Transverse colon (tissue), 4 donors: ENCODE results near the gene HINT1. TPM values are rescaled to one million over a fixed set of nuclear protein-coding genes. Genes with fewer than 3 reads are reported as not detected.

Experiments used
- DNase-seq: peaks from one replicate; pipeline ENCODE4 v3.0.0-alpha.2; 2019
- H3K27ac ChIP-seq, 4 donors: fragments of 200-600 bp; sonication (generic); 2 replicates each; pipeline ENCODE4 v1.5.1; 2016 to 2018; ENCODE audit warnings: inconsistent platforms in 4 of 4
- H3K27me3 ChIP-seq: fragments of 200-600 bp; sonication (generic); 2 replicates; pipeline ENCODE4 v1.5.1; 2017; ENCODE audit warnings: inconsistent platforms
- H3K36me3 ChIP-seq, 4 donors: fragments of 200-600 bp; sonication (generic); 2 replicates each; pipeline ENCODE4 v1.5.1; 2017 to 2019; ENCODE audit warnings: inconsistent platforms in 4 of 4
- H3K4me1 ChIP-seq, 4 donors: fragments of 200-600 bp; sonication (generic); 2 replicates each; pipeline ENCODE4 v1.5.1; 2017 to 2020; ENCODE audit warnings: inconsistent platforms in 4 of 4
- H3K4me3 ChIP-seq, 4 donors: fragments of 200-600 bp; sonication (generic); 1 replicate in 1 of 4; 2 replicates in 3 of 4; pipeline versions ENCODE4 v1.5.1 to v1.6.1; 2017 to 2019; ENCODE audit warnings: inconsistent platforms in 4 of 4
- H3K9me3 ChIP-seq, 2 donors: fragments of 200-600 bp; sonication (generic); 2 replicates each; pipeline ENCODE4 v1.5.1; 2017 to 2019; ENCODE audit warnings: inconsistent platforms in 2 of 2
- EP300 ChIP-seq: sonication (generic); formaldehyde crosslinking; IDR thresholded peaks from one replicate; pipeline ENCODE4 v1.6.1; 2017; ENCODE audit warnings: antibody characterized with exemption, low read depth
- POLR2A ChIP-seq: fragments of 450-650 bp; IDR thresholded peaks from one replicate; pipeline ENCODE4 v1.6.1; 2016; ENCODE audit warnings: antibody characterized with exemption, mild to moderate bottlenecking, moderate library complexity
- POLR2AphosphoS5 ChIP-seq, 3 donors: sonication (generic); formaldehyde crosslinking; IDR thresholded peaks; one replicate each; pipeline ENCODE4 v1.6.1; 2016; ENCODE audit warnings: antibody characterized with exemption in 3 of 3
- WGBS, 2 donors: methylation state at CpG; one replicate each; pipeline ENCODE4 v1.1.5; 2018; ENCODE audit warnings: low coverage in 1 of 2; 5-methylcytosine and 5-hydroxymethylcytosine counted together
- in situ Hi-C, 4 donors: fragments of 200-750 bp; cut with MboI; loops; one replicate each; pipeline versions ENCODE4 v1.15.0 to v1.15.1; 2017; ENCODE audit warnings: low sequenced_read_pairs in 3 of 4, low pct_ligation_motif_present in 1 of 4, low pct_unique_long_range_greater_than_20kb in 1 of 4
- intact Hi-C: fragments of 100-400 bp; cut with DNase I; formaldehyde crosslinking; loops from one replicate; pipeline ENCODE4 v1.15.1; 2023; ENCODE audit warnings: low total_unique reads
- total RNA-seq, 4 donors: library from RNA; depleted of rRNA; stranded (reverse); fragments of >200 nt; gene quantifications; one replicate each; pipeline ENCODE4 v1.1.0, GENCODE V29; 2016
- TF ChIP-seq, protein P1 (sequence below), 5 experiments: fragments of 200-600 bp in 3 of 5; fragments of 450-650 bp in 2 of 5; sonication (generic) in 3 of 5; IDR thresholded peaks; 1 replicate in 2 of 5; 2 replicates in 3 of 5; pipeline ENCODE4 v1.5.1; 2016 to 2017; ENCODE audit warnings: antibody characterized with exemption in 5 of 5, inconsistent platforms in 3 of 5, mild to moderate bottlenecking in 2 of 5, moderate library complexity in 1 of 5

Gene HINT1
- total RNA-seq, 4 donors from 2014 or later = 252 to 668 (median 349) TPM

DNA sequence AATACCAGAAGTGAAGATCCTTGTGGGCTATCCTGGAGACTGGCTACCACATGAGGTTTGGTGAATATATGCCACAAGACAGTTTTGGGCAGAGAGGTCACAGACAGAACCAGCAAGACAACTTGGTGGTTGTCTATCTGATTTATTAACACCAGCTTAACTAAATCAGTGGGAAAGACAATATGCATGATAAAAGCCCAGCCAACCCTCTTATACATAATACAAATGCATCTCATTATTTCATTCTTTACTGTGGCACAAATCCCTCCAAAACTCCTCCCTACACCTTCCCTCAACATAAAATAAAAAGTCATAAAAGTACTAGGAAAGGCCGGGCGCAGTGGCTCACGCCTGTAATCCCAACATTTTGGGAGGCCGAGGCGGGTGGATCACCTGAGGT is 8.1 kb downstream of the HINT1 start:
- WGBS, 2 donors = 95 to 100% methylated on average over 5 of the region's 5 CpGs
- TF ChIP-seq, protein P1, sequence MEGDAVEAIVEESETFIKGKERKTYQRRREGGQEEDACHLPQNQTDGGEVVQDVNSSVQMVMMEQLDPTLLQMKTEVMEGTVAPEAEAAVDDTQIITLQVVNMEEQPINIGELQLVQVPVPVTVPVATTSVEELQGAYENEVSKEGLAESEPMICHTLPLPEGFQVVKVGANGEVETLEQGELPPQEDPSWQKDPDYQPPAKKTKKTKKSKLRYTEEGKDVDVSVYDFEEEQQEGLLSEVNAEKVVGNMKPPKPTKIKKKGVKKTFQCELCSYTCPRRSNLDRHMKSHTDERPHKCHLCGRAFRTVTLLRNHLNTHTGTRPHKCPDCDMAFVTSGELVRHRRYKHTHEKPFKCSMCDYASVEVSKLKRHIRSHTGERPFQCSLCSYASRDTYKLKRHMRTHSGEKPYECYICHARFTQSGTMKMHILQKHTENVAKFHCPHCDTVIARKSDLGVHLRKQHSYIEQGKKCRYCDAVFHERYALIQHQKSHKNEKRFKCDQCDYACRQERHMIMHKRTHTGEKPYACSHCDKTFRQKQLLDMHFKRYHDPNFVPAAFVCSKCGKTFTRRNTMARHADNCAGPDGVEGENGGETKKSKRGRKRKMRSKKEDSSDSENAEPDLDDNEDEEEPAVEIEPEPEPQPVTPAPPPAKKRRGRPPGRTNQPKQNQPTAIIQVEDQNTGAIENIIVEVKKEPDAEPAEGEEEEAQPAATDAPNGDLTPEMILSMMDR (IDR thresholded peaks at IDR 0.05) = no peak
- H3K36me3 ChIP-seq = peaks cover 0 to 34% (median 14%) of the 10 kb centered on the region in 4 donors
- intact Hi-C loops (no loop called here), in situ Hi-C loops (loop anchor here in 2 of 4 donors (25.0 kb wide), 2 partner anchors 230 to 255 kb away; no protein-coding TSS in a partner anchor)
- H3K4me3 ChIP-seq = no peak overlapping the region
- no peaks in the 10 kb centered on the region for H3K27me3 ChIP-seq
- H3K27ac ChIP-seq = no peak overlapping the region
- no peak for DNase-seq
- H3K9me3 ChIP-seq = no peaks in the 10 kb centered on the region
- peaks cover 0 to 22% (median 2%) of the 10 kb centered on the region in 4 donors for H3K4me1 ChIP-seq

DNA sequence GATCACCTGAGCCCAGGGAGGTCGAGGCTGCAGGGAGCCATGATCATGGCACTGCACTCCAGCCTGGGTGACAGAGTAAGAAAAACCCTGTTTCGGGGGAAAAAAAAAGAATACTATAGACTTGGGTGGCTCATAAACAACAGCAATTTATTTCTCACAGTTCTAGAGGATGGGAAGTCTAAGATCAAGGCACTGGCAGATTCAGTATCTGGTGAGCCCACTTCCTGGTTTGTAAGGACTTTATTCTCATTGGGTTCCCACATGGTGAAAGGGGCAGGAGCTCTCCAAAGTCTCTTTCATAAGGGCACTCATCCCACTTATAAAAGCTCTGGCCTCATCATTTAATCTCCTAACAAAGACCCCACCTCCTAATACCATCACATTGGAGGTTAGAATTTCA is 8.7 kb downstream of the HINT1 start:
- in situ Hi-C loops (loop anchor here in 2 of 4 donors (25.0 kb wide), 2 partner anchors 231 to 256 kb away; no protein-coding TSS in a partner anchor), intact Hi-C loops (no loop called here)
- no peak for DNase-seq
- peaks cover 0 to 30% (median 11%) of the 10 kb centered on the region in 4 donors for H3K36me3 ChIP-seq
- 80 to 98% methylated on average over 2 of the region's 2 CpGs for WGBS, 2 donors
- no peaks in the 10 kb centered on the region for H3K9me3 ChIP-seq
- H3K27me3 ChIP-seq = no peaks in the 10 kb centered on the region
- no peak overlapping the region for H3K27ac ChIP-seq
- TF ChIP-seq POLR2A (no peak), EP300 (no peak), POLR2AphosphoS5 (IDR thresholded peaks at IDR 0.05) (no peak)
- TF ChIP-seq, protein P1 (IDR thresholded peaks at IDR 0.05) = no peak
- H3K4me3 ChIP-seq = no peak overlapping the region
- peaks cover 0 to 19% (median 2%) of the 10 kb centered on the region in 4 donors for H3K4me1 ChIP-seq

DNA sequence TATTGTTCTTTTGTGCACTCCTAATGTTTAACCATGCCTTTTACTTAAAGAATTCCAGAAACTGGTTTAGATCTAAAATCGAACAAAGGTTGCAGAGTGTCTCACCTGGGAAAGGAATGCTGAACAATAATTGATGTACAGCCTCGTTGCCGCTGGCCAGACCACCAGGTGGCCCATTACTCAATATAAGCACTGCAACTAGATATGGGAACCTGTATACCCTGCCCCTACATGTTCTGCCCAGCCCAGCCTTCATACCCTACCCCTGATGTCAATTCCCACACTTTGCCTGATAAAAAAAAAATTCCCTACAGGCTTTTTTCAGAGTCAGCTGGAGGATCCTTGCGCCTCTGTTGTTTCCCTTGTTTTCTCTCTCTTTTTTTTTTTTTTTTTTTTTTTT is 13.8 kb downstream of the HINT1 start:
- intact Hi-C loops = no loop called here
- DNase-seq = no peak
- H3K4me3 ChIP-seq = no peak overlapping the region
- 85 to 100% methylated on average over 2 to 4 of the region's 4 CpGs for WGBS, 2 donors
- H3K36me3 ChIP-seq = no peaks in the 10 kb centered on the region
- TF ChIP-seq EP300 (no peak), POLR2AphosphoS5 (IDR thresholded peaks at IDR 0.05) (no peak), POLR2A (no peak)
- TF ChIP-seq, protein P1 (IDR thresholded peaks at IDR 0.05) = no peak
- H3K27ac ChIP-seq = no peak overlapping the region
- in situ Hi-C loops = loop anchor here in 2 of 4 donors (25.0 kb wide), 2 partner anchors 236 to 261 kb away; no protein-coding TSS in a partner anchor
- H3K4me1 ChIP-seq = no peaks in the 10 kb centered on the region
- no peaks in the 10 kb centered on the region for H3K27me3 ChIP-seq
- H3K9me3 ChIP-seq = no peaks in the 10 kb centered on the region

DNA sequence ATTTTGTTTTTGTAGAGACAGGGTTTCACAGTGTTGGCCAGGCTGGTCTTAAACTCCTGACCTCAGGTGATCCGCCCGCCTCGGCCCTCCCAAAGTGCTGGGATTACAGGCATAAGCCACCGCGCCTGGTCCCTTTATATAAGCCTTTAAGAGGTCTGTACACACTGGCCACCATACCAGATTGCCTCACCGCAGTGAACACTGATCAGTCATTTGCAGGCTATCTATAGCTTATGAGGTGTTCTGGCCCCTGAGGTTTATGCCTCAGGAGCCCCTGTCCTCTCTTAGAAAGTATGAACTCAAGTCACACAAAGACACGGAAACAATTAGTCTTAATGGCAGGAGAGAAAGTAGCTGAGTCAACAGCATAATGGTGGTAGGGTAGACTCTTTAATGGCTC is 14.6 kb downstream of the HINT1 start:
- Histone ChIP-seq H3K4me1 (no peaks in the 10 kb centered on the region), H3K4me3 (no peak overlapping the region), H3K9me3 (no peaks in the 10 kb centered on the region), H3K27ac (no peak overlapping the region), H3K27me3 (no peaks in the 10 kb centered on the region), H3K36me3 (no peaks in the 10 kb centered on the region)
- 95% methylated on average over 7 of the region's 7 CpGs; no CpG with 5 or more reads in 1 of the 2 donors for WGBS, 2 donors
- no peak for DNase-seq
- intact Hi-C loops = no loop called here
- in situ Hi-C loops = loop anchor here in 2 of 4 donors (25.0 kb wide), 2 partner anchors 237 to 262 kb away; no protein-coding TSS in a partner anchor
- no peak for TF ChIP-seq POLR2A
- TF ChIP-seq EP300 = no peak
- TF ChIP-seq, protein P1 (IDR thresholded peaks at IDR 0.05) = no peak
- no peak for TF ChIP-seq POLR2AphosphoS5 (IDR thresholded peaks at IDR 0.05)
